LNCAP (cell line): ENCODE results near the gene ZGRF1.

Experiments used
- TF ChIP-seq, protein P1 (sequence below): fragments of 450-650 bp; IDR thresholded peaks from 2 replicates; pipeline ENCODE4 v1.5.1; 2017; ENCODE audit warnings: mild to moderate bottlenecking

The ZGRF1 gene

GRCh38 chr4:112646632-112647537, 10.2 kb upstream of the ZGRF1 start:
- TF ChIP-seq, protein P1, sequence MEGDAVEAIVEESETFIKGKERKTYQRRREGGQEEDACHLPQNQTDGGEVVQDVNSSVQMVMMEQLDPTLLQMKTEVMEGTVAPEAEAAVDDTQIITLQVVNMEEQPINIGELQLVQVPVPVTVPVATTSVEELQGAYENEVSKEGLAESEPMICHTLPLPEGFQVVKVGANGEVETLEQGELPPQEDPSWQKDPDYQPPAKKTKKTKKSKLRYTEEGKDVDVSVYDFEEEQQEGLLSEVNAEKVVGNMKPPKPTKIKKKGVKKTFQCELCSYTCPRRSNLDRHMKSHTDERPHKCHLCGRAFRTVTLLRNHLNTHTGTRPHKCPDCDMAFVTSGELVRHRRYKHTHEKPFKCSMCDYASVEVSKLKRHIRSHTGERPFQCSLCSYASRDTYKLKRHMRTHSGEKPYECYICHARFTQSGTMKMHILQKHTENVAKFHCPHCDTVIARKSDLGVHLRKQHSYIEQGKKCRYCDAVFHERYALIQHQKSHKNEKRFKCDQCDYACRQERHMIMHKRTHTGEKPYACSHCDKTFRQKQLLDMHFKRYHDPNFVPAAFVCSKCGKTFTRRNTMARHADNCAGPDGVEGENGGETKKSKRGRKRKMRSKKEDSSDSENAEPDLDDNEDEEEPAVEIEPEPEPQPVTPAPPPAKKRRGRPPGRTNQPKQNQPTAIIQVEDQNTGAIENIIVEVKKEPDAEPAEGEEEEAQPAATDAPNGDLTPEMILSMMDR: no peak

- TF ChIP-seq, protein P1: no peak
Measured at GRCh38 chr4:112645541-112646329, 9.0 kb upstream of the ZGRF1 start.

DNA sequence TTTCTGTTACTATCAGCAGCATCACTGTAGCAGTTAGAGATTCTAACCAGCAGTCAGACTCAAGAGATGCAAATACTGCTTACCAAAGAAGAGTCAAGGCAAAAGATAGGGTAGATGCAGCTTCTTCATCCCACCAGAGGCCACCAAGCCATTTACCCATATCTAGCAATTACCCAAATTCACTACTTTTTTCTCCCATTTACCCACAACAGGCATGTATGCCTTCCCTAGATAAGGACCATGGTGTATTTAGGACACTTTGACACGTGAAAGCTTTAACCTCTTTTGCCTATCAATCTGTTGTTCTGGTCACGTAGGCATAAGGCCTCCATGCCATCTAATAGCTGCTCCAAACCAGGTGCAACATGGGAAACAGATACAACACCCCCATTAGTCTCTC, 5.8 kb upstream of the ZGRF1 start:
- TF ChIP-seq, protein P1: no peak

GRCh38 chr4:112637552-112637866, 800 bp upstream of the ZGRF1 start:
- TF ChIP-seq, protein P1: no peak; the same call in 1 of the 2 replicates

DNA sequence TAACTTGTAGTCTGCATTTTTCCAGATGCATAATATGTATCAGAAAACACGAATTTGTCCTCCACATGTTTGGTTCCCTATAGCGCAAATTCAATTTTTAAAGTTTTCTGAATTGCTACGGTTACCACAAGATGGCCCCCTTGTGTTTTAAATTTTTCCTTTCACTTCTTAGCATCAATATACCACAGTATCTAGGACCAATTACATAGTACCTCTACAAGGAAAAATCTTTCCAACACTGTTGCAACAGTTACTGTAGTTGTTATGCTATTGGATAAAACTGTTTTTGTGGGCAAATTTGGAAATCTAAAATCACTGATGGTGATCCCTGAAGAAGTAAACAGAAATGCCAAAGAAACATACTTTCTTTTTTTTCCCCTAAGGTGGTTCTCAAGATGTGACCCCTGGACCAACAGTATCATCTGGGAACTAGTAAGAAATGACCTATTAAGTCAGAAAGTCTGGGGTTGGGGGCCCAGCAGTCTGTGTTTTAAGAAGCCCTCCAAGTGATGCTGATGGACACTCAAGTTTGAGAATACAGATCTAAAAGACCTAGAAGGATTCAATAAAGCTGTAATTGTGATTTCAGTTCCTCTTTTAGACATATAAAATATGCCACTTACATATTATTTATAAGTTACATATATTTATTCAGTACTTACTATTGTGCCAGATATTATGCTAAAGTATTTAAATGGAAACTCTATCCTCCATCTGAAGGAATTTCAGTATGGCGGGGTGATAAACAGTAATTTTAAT, 3.1 kb downstream of the ZGRF1 start:
- TF ChIP-seq, protein P1: peak; percentile 56

GRCh38 chr4:112626228-112626627, 10.5 kb downstream of the ZGRF1 start:
- TF ChIP-seq, protein P1: no peak

DNA sequence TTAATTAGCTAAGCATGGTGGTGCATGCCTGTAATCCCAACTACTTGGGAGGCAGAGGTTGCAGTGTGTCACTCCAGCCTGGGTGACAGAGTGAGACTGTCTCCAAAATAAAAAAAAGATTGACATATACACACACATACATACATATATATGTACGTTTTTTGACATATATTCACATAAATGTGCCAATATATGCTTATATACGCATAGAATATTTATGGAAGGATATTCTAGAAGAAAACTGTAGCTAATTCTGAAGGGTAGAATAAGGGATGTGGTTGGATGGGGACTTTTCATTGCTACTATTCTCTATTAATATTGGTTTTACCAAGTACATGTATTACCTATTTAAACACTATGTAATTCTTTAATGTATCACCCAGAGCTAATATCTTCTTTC, 19.7 kb downstream of the ZGRF1 start:
- TF ChIP-seq, protein P1: no peak
